Astrocyte of the cerebellum (primary cell): ENCODE results near the gene SNAPC4.
"Not testable (repeated sequence)": the region's sequence is repeated elsewhere in the genome, so short reads cannot be mapped to it uniquely, and the experiment has no call there.

ENCODE experiments used
- DNase-seq: peaks from one replicate; pipeline ENCODE4 v3.0.0-alpha.2; 2011; ENCODE audit warnings: low read depth
- H3K4me3 ChIP-seq: 2 replicates; pipeline ENCODE4 v1.5.1; 2011; ENCODE audit warnings: mild to moderate bottlenecking, low read depth, low read length, moderate library complexity
- CTCF ChIP-seq: IDR thresholded peaks from 2 replicates; pipeline ENCODE4 v1.5.1; 2012; ENCODE audit warnings: low read length, low read depth, moderate library complexity, mild to moderate bottlenecking; ENCODE audit errors: missing control alignments
- in situ Hi-C: cut with HindIII; loops from 2 replicates; pipeline ENCODE4 v1.10.0; 2017; ENCODE audit warnings: low sequenced_read_pairs

Gene SNAPC4

GRCh38 chr9:136355616-136356557, 44.1 kb downstream of the SNAPC4 start:
- no peak for TF ChIP-seq CTCF
- DNase-seq: no peak
- in situ Hi-C loops: no loop called here
- no peak overlapping the region for H3K4me3 ChIP-seq

- no peak for TF ChIP-seq CTCF
- in situ Hi-C loops: no loop called here
- DNase-seq: no peak
- H3K4me3 ChIP-seq: no peak overlapping the region
These were observed 45.3 kb downstream of the SNAPC4 start for GRCh38 chr9:136354592-136355085.

- in situ Hi-C loops: no loop called here
- no peak for TF ChIP-seq CTCF
These were observed 46.0 kb downstream of the SNAPC4 start for GRCh38 chr9:136353757-136354488.

GRCh38 chr9:136353088-136353487, 46.9 kb downstream of the SNAPC4 start:
- in situ Hi-C loops: no loop called here
- no peak for DNase-seq
- no peak for TF ChIP-seq CTCF
- H3K4me3 ChIP-seq: no peak overlapping the region

More at GRCh38 chr9:136353757-136354488, 46.0 kb downstream of the SNAPC4 start:
- H3K4me3 ChIP-seq: no peak overlapping the region
- DNase-seq: no peak

GRCh38 chr9:136352682-136353081, 47.3 kb downstream of the SNAPC4 start:
- H3K4me3 ChIP-seq: no peak overlapping the region
- DNase-seq: no peak
- in situ Hi-C loops: no loop called here
- no peak for TF ChIP-seq CTCF

- DNase-seq, H3K4me3 ChIP-seq, in situ Hi-C loops: not testable (repeated sequence)
These were observed 48.1 kb downstream of the SNAPC4 start for GRCh38 chr9:136351868-136352267.
